Activated T-helper 2 cell treated with anti-CD3 and anti-CD28 coated beads, Interferon-gamma antibody, Interleukin-2, Interleukin-4, amounts not matched to agents 10 μg/mL and 5 μg/mL and 100 μg/mL, durations not matched to agents 14 hours and 24 hours and 36 hours (primary cell): ENCODE data around the gene KCNS3. TPM values are rescaled to one million over a fixed set of nuclear protein-coding genes. Genes with fewer than 3 reads are reported as not detected.

ENCODE experiments used
- total RNA-seq: library from RNA; stranded (reverse); gene quantifications from 2 replicates; pipeline ENCODE4 v1.2.3, GENCODE V29; 2022

Gene KCNS3
- total RNA-seq, 1 donor from 2014 or later, result 0.48 TPM

Other genes with a start within 250 kb of the KCNS3 start
- gene SMC6, start 124.9 kb upstream of the KCNS3 start, total RNA-seq, result 30.1 and 30.3 TPM in 2 replicates
- gene GEN1, start 124.5 kb upstream of the KCNS3 start, total RNA-seq, result 26.6 and 29.2 TPM in 2 replicates
- not detected in 2 replicates for gene MSGN1, start 62.2 kb upstream of the KCNS3 start, total RNA-seq